GM18511 (cell line): Measurements from ENCODE around the gene JAK1.

Experiments
- ATAC-seq: cut with Tn5 transposase; IDR thresholded peaks from one replicate; pipeline ENCODE4 v1.9.1; 2021; ENCODE audit warnings: mild to moderate bottlenecking, moderate library complexity; ENCODE audit not compliant: unreplicated experiment

JAK1 gene

GRCh38 chr1:64801851-64802523, 164.4 kb downstream of the JAK1 start:
- ATAC-seq = no peak

DNA sequence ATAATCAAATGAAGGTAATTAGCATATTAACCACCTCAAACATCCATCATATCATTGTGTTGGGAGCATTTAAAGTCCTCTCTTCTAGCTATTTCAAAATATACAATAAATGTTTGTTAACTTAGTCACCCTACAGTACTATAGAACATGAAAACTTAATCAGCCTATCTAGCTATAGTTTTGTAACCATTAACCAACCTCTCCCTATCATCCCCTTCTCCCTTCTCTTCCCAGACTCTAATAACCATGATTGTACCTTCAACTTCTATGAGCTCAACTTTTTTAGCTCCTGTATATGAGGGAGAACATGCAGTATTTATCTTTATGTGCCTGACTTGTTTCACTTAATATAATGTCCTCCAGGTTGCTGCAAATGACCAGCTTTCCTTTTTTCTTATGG, 167.5 kb downstream of the JAK1 start:
- ATAC-seq = no peak

GRCh38 chr1:64790832-64791487, 175.4 kb downstream of the JAK1 start:
- no peak for ATAC-seq
